Right lobe of liver (tissue), 4 donors: ENCODE results near the gene CTBP1.

ENCODE experiments used
- POLR2A ChIP-seq: fragments of 450-650 bp; IDR thresholded peaks from one replicate; pipeline ENCODE4 v1.6.1; 2017; ENCODE audit warnings: antibody characterized with exemption, mild to moderate bottlenecking
- TF ChIP-seq, protein P1 (sequence below), 4 donors: fragments of 200-600 bp in 3 of 4; fragments of 450-650 bp in 1 of 4; IDR thresholded peaks; one replicate each; pipeline versions ENCODE4 v1.5.1 to v1.8.0; 2016 to 2022; ENCODE audit warnings: antibody characterized with exemption in 4 of 4, mild to moderate bottlenecking in 2 of 4
- donor health status: DM: no; HTN: no; CAD: no.
- donor health status: DM: no; HTN: no; CAD: no.
- donor health status: DM: no; HTN: yes; CAD: no.

DNA sequence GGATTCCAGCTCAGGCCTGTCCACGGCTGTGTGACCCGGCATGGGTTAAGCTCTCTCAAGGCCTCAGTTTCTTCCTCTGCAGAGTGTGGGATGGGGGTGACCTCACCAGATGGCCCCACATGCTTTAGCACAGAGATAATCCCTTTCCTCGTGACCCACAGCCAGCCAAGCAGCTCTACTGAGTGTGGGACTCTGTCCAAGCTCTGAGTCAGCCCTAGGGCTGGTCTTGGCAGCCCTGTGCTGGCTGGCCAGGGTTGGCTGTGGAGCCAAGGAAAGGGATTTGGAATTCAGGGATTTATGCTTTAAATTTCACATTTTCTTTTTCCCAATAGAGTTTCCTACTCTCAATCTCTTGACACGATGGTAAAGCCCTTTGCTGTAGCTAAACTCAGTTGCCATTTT lies 56.8 kb downstream of the CTBP1 start:
- no peak for TF ChIP-seq POLR2A
- TF ChIP-seq, protein P1, sequence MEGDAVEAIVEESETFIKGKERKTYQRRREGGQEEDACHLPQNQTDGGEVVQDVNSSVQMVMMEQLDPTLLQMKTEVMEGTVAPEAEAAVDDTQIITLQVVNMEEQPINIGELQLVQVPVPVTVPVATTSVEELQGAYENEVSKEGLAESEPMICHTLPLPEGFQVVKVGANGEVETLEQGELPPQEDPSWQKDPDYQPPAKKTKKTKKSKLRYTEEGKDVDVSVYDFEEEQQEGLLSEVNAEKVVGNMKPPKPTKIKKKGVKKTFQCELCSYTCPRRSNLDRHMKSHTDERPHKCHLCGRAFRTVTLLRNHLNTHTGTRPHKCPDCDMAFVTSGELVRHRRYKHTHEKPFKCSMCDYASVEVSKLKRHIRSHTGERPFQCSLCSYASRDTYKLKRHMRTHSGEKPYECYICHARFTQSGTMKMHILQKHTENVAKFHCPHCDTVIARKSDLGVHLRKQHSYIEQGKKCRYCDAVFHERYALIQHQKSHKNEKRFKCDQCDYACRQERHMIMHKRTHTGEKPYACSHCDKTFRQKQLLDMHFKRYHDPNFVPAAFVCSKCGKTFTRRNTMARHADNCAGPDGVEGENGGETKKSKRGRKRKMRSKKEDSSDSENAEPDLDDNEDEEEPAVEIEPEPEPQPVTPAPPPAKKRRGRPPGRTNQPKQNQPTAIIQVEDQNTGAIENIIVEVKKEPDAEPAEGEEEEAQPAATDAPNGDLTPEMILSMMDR (IDR thresholded peaks at IDR 0.05) = no peak
